Measurements from ENCODE around the gene PABPC5. TPM values are rescaled to one million over a fixed set of nuclear protein-coding genes. Genes with fewer than 3 reads are reported as not detected.
A peak's percentile ranks its signal among the peaks of the same experiment; 100 is the strongest.

PABPC5 gene
- total RNA-seq, result 10.7 TPM

GRCh38 chrX:91434351-91435168 lies at the start of gene PABPC5:
Gene PABPC5, plus strand, starts transcription at chrX:91434839. Its CDS starts 739 bp downstream, at chrX:91435578.
- peak; percentile 92 for DNase-seq

- no peak for DNase-seq
Measured at GRCh38 chrX:91389026-91389425, 45.6 kb upstream of the PABPC5 start.

GRCh38 chrX:91414713-91415112 lies 19.9 kb upstream of the PABPC5 start:
- peak; percentile 1 for DNase-seq

- DNase-seq, result peak; percentile 61
Measured at GRCh38 chrX:91435395-91435794, 756 bp downstream of the PABPC5 start.

Small RNA genes lying within 50 kb of the gene (small RNA-seq; reads per million reads assigned to genes)
- gene AL662874.1 (ENCODE audit: low replicate concordance), result not detected

Measured in tongue (tissue), 3 donors.